MG63 (cell line): ENCODE measurements around the gene LDLRAD4. TPM values are rescaled to one million over a fixed set of nuclear protein-coding genes. Genes with fewer than 3 reads are reported as not detected.

Experiments used
- DNase-seq: peaks from one replicate; pipeline ENCODE4 v3.0.0-alpha.2; 2020
- H3K27me3 ChIP-seq: fragments of 250-450 bp; sonication (Bioruptor Pico); 2 replicates; pipeline ENCODE4 v1.5.1; 2020; ENCODE audit warnings: mild to moderate bottlenecking, moderate library complexity
- H3K36me3 ChIP-seq: fragments of 250-450 bp; sonication (Bioruptor Pico); 2 replicates; pipeline ENCODE4 v1.5.1; 2020; ENCODE audit warnings: mild to moderate bottlenecking, moderate library complexity
- H3K4me3 ChIP-seq: fragments of 250-450 bp; sonication (Bioruptor Pico); 2 replicates; pipeline ENCODE4 v1.5.1; 2020; ENCODE audit warnings: mild to moderate bottlenecking, moderate library complexity
- H3K9me3 ChIP-seq: fragments of 250-450 bp; sonication (Bioruptor Pico); 2 replicates; pipeline ENCODE4 v1.5.1; 2020; ENCODE audit warnings: mild to moderate bottlenecking, moderate library complexity
- total RNA-seq: library from RNA; depleted of rRNA; stranded (reverse); fragments of >200 nt; shearing (Covaris generic); gene quantifications from 2 replicates; pipeline ENCODE4 v1.2.3, GENCODE V29; 2014; ENCODE audit warnings: low replicate concordance

Gene LDLRAD4
- total RNA-seq, 1 experiment from 2014 or later: 0.36 TPM

DNA sequence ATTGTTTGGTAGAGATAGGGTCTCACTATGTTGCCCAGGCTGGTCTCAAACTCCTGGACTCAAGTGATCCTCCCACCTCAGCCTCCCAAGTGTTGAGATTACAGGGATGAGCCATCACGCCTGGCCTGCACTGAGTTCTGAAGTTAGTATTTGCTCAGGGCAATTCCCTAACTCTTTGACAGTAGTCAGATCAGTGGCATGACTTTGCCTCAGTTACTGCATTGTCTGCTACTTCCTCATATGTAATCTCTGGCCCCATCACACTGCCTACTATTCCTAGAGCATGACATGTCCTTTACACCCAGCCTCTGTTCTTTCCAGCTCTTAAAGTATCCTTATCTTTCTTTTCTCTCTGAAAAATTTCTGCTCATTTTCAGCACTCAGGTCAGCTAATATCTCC is 193.5 kb downstream of the LDLRAD4 start:
- DNase-seq: no peak
- H3K27me3 ChIP-seq: no peaks in the 10 kb centered on the region
- no peaks in the 10 kb centered on the region for H3K9me3 ChIP-seq

DNA sequence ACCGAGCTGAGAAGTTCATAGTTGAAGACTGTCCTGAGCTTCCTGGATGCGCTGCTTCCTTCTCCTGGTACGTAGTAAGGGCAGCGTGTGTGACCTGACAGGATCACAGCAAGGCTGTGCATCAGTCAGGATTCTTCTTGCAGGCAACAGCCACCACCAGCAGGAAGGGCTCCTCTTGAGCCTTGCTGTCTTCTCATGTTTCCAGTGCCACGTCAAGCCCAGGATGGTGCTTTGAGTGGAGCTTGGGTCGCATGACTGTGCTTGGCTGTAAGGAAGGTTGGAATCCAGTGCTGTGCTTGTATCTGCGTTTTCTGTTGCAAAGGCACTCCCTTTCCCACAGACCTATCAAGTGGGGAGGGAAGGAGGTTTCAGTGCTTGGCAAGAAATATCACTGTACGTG is 194.3 kb downstream of the LDLRAD4 start:
- H3K27me3 ChIP-seq: no peaks in the 10 kb centered on the region
- DNase-seq: no peak
- H3K4me3 ChIP-seq: no peak overlapping the region
- H3K9me3 ChIP-seq: no peaks in the 10 kb centered on the region
- no peaks in the 10 kb centered on the region for H3K36me3 ChIP-seq

More for the DNA sequence above, 193.5 kb downstream of the LDLRAD4 start:
- Histone ChIP-seq H3K4me3 (no peak overlapping the region), H3K36me3 (no peaks in the 10 kb centered on the region)

DNA sequence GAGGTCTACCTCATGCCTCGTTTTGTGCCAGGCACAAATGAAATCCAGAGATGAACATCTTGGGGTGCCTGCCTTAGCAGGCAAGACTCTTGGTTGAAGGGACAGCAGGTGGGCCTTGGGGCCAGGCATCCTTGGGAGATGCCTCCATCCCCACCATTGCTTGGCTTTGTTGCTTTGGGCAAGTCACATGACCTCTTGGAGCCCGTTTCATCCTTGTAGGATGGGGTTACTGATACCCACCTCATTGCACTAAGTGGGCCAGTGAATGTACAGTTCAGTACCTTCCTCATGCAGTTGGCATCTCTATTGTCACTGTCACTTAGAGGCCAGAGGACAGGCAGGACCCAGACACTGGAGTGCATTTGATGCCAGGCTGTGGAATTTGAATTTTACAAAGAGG is 195.5 kb downstream of the LDLRAD4 start:
- H3K36me3 ChIP-seq: no peaks in the 10 kb centered on the region
- H3K27me3 ChIP-seq: no peaks in the 10 kb centered on the region
- no peaks in the 10 kb centered on the region for H3K9me3 ChIP-seq
- DNase-seq: no peak
- no peak overlapping the region for H3K4me3 ChIP-seq

DNA sequence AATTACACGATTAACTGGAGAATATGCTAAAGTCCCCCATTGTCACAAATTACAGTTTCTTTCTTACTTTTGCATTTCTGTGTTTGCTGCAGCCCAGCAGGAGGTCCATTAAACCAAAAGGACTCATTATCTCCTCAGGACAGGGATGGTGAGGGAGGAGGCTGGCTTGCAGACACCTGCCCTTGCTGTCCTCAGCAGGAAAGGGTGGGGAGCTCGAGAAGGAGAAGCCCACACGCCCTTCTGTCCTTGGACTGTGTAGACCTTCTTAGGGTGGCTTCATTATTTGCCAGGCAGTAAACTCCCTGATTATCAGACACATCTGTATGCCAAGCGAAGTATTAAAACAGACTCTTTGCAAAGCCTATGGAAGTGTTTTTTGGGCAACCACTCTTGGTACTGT is 196.0 kb downstream of the LDLRAD4 start:
- no peaks in the 10 kb centered on the region for H3K36me3 ChIP-seq
- no peak for DNase-seq

DNA sequence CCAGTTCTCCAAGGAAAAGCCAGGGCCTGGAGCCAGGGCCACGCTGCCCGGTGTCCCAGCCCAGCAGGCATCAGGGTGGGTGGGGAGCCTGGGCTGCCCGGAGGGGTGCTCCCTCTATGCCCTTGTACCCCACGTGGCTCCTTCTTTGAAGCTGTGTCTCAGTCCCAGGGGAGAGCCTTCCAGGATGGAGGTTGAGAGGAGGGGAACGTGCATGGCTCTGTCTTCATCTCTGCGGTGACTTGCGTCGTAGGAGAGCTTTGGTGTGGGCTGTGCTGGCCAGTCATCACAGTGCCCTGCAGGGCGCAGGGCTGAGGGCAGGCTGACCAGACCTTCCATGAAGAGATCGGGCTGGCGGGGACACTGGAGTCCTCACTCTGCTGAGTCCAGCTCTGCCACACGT is 197.2 kb downstream of the LDLRAD4 start:
- no peaks in the 10 kb centered on the region for H3K27me3 ChIP-seq
- DNase-seq: no peak
- no peaks in the 10 kb centered on the region for H3K36me3 ChIP-seq
- H3K9me3 ChIP-seq: no peaks in the 10 kb centered on the region
- H3K4me3 ChIP-seq: no peak overlapping the region

More for the DNA sequence above, 196.0 kb downstream of the LDLRAD4 start:
- no peak overlapping the region for H3K4me3 ChIP-seq
- H3K9me3 ChIP-seq: no peaks in the 10 kb centered on the region
- H3K27me3 ChIP-seq: no peaks in the 10 kb centered on the region

DNA sequence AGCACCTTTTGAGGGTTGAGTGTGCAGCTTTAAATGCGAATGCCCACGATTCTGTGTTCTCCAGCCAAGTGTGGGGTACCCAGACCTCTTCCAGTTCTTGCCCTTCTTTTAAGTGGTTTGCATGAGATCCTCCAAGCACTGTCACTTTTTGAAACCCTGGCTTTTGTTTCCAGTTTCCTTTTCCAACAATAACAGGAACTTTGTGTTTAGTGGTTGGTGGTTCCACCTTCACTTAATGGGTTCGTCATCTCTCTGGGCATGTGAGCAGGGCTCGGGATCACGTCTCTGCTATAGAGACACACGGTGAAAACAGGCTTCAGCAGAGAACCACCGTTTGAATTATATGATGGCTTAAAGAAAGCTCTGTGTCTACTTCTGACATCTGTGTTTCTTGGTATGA is 197.6 kb downstream of the LDLRAD4 start:
- H3K4me3 ChIP-seq: no peak overlapping the region
- H3K27me3 ChIP-seq: no peaks in the 10 kb centered on the region
- DNase-seq: peak; percentile 55
- H3K36me3 ChIP-seq: no peaks in the 10 kb centered on the region
- H3K9me3 ChIP-seq: no peaks in the 10 kb centered on the region

DNA sequence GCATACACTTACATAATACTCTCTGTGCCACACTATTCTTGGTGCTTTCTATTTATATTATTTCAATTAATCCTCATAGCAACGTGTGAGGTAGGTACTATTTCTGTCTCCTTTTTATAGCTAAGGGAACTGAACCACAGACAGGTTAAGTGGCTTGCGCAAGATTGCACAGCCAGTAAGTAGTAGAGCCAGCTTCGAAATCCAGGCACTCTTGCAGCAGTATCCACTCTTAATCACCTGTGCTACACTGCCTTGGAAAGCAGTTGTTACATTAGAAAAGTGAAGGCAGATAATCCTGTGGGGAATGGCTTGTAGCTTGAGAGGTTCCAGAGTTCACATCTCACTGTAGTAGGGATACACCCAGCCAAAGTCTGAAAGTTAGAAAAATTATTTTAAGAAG is 198.3 kb downstream of the LDLRAD4 start:
- DNase-seq: no peak
- Histone ChIP-seq H3K9me3 (no peaks in the 10 kb centered on the region), H3K4me3 (no peak overlapping the region), H3K27me3 (no peaks in the 10 kb centered on the region), H3K36me3 (no peaks in the 10 kb centered on the region)

DNA sequence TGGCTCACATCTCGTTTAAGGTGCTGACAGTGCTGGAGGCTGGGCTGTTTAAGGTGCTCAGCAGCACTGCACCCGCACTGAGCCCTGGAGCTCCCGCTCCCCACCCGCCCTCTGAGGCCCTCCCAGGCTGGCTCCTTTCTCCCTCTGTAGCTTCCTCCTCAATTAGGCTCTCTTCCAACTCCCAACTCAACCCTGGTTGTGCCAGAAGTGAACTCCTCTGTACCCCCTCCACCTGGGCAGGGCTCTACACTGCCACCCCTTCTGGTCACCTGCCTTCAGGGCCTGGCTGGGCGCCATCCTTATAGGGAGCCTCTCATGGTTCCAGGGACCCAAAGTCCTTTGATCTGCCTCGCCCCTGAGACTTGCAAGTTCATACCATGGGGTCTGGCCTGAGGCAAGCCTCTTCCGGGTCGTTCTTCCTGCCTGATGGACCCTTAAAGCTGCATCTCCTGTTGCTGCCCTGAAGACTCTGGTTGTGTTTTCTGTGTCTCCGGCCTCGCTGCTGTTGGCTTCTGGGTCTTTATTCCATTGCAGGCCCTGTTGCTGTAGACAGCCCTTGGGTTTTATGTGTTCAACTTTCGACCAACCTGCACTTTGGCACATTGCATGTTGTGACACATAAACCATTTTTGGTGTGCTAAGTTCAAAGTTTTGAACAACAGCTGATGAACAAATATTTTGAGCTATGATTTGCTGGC is 199.6 kb downstream of the LDLRAD4 start:
- Histone ChIP-seq H3K27me3 (no peaks in the 10 kb centered on the region), H3K4me3 (no peak overlapping the region), H3K9me3 (no peaks in the 10 kb centered on the region), H3K36me3 (no peaks in the 10 kb centered on the region)
- no peak for DNase-seq

DNA sequence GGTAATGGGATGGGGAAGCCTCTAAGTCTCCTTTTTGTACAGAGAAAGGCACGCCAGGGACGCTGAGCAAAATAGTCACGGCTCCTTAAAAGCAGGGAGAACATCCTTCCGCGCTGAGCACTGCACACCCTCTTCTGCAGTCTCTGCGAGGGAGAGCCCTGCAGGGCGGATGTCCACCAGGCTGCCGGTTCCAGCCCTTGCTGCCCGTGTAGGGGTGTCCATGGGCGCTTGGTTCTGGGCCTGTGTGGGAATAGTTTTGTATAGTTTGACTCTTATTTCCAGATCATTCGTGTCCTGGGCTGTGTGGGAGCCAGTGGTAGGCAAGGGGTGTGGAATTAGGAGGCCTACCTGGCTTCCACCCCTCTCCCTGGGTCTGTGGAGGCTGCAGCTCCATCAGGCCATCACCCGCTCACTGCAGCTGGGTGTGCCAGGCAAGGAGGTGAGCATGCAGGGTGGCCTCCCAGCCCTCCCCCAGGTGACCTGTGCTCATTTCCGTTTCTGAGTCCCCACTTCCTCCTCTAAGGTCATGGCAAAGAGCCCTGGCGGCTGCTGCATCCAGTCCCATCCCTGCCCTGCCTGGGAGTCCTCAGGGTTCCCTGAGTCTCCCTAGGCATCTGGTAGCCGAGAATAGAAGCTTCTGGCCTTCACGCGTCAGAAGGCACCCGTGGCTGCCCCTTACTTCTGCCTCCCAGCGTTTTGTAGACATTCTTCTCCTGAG is 202.6 kb downstream of the LDLRAD4 start:
- no peaks in the 10 kb centered on the region for H3K9me3 ChIP-seq
- no peaks in the 10 kb centered on the region for H3K36me3 ChIP-seq
- H3K4me3 ChIP-seq: no peak overlapping the region
- H3K27me3 ChIP-seq: no peaks in the 10 kb centered on the region
- DNase-seq: no peak

DNA sequence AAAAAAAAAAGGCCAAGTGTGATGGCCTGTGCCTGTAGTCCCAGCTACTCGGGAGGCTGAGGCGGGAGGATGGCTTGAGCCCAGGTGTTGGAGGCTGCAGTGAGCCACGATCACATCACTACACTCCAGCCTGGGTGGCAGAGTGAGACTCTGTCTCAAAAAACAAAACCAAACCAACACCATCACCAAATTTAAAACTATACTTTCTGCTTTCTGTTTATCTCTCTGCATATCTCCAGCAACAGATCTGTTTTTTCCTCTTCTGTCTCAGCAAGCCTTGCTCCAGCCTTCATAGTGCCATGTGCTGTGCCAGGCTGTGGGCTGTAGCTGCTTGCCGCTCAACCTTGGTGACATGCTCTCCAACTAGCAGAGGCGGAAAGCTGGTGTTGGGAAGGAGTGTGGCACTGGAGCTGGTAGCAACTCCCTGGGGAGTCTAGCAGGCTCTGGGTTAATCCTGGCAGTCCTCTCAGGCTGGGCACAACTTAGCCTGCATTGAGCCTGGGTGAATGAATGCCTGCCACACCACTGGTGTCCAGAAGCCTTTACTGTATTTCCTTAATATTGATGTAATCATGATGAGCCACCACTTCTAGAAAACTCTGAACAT is 204.1 kb downstream of the LDLRAD4 start:
- H3K4me3 ChIP-seq: no peak overlapping the region
- H3K27me3 ChIP-seq: no peaks in the 10 kb centered on the region
- no peaks in the 10 kb centered on the region for H3K9me3 ChIP-seq
- no peaks in the 10 kb centered on the region for H3K36me3 ChIP-seq
- DNase-seq: no peak

DNA sequence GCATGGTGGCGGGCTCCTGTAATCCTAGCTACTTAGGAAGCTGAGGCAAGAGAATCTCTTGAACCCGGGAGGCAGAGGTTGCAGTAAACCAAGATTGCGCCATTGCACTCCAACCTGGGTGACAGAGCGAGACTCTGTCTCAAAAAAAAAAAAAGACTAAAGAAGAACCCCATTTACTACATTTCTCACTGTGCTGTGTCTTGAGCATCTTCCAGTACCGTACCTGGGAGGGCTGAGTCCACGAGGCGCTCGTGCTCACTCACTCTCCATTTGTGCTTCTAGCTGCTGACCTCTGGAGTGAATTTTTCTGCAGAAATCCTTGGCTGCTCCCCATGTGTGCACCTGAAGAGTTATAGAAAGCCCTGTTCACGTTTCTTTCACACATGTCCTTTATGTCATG is 204.8 kb downstream of the LDLRAD4 start:
- Histone ChIP-seq H3K9me3 (no peaks in the 10 kb centered on the region), H3K4me3 (no peak overlapping the region), H3K36me3 (no peaks in the 10 kb centered on the region), H3K27me3 (no peaks in the 10 kb centered on the region)
- DNase-seq: no peak

DNA sequence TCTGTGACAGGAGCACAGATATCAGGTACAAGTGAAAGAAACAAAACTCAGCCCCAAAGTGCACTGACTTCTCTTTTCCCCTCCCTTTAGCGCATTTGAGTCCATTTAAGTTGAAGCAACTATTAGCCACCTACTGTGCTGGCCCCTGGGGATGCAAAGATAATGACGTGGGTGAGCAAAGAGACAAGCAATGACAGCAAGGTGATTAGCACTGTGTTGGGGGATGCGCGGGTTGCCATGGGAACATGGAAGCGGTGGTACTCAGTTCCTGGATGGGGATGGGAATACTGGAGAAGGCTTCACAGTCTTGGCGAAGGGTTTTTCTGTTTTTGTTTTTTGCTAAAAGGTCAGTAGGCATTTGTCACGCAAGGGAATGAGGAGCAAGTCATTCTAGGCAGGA is 205.8 kb downstream of the LDLRAD4 start:
- no peaks in the 10 kb centered on the region for H3K36me3 ChIP-seq
- no peaks in the 10 kb centered on the region for H3K9me3 ChIP-seq
- DNase-seq: no peak
- no peaks in the 10 kb centered on the region for H3K27me3 ChIP-seq
- H3K4me3 ChIP-seq: no peak overlapping the region

DNA sequence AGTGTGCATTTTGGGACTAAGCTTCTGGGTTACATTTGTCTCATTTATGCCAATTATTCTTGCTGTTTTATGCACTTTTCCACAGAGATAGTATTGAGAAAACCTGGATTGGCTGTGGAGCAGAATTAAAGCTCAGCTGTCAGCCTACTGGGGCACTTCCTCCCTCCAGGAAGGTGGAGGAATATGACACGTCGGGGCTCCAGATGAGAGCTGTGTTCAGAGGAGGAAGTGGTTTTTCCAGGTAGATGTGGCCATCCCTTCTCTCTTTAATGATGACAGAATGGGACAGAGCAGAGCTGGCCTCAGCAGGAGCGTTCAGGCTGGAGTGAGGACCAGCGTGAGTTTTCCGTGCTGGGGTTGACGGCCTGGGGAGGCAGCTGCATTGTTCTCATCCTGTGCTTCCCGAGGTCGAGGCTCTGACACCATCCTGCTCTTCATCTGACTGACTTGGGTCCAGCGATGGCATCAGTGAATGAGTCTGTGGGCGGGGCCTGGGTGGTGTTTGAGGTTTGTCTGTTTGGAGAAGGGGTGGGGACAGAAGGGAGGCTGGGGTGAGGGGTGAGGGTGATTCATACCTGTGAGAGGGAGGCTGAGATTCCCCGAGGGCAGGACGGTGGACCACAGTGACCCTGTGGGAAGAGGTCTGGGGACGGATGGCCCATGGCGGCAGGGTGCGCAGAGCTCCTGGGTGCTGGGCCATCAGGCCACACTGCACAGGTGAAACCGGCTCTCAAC is 207.0 kb downstream of the LDLRAD4 start:
- no peaks in the 10 kb centered on the region for H3K9me3 ChIP-seq
- H3K4me3 ChIP-seq: no peak overlapping the region
- H3K27me3 ChIP-seq: no peaks in the 10 kb centered on the region
- no peaks in the 10 kb centered on the region for H3K36me3 ChIP-seq
- no peak for DNase-seq

DNA sequence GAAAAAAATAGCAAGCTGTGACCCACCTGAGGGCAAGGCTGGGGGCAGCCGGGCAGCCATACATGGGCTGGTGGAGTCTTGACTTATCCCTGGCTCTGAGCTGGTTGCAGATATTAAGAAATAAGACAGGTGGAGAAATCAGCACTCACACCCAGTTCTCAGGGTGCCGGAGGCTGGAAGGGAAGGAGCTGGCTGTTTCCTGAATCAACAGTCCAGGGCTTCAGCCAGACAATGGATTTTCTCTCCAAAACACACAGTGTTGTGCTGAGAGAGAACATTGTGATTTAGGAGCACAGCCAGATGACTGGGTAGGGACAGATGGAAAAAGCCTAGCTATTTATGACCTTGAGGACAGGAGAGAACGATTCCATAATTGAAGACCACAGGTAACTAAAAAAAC is 208.8 kb downstream of the LDLRAD4 start:
- no peak overlapping the region for H3K4me3 ChIP-seq
- DNase-seq: no peak
- H3K9me3 ChIP-seq: no peaks in the 10 kb centered on the region
- H3K36me3 ChIP-seq: no peaks in the 10 kb centered on the region
- H3K27me3 ChIP-seq: no peaks in the 10 kb centered on the region

DNA sequence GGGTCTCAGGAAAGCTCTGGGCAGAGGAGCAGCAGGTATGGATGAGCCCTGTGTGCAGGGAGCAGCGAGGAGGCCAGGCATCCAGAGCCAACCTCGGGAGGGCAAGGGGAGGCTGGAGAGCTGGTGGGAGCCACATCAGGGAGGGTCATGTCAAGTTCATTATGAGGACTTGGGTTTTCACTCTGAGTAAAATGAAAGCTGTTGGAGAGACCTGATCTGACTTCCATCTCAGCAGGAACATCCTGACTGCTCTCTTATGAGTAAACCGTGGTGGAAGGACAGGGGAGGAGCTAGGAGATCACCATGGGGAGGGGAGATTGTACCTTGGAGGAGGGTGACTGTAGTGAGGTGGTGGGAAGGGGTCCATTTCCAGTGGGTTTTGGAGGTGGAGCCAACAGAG is 209.8 kb downstream of the LDLRAD4 start:
- Histone ChIP-seq H3K36me3 (no peaks in the 10 kb centered on the region), H3K4me3 (no peak overlapping the region), H3K9me3 (no peaks in the 10 kb centered on the region), H3K27me3 (no peaks in the 10 kb centered on the region)
- DNase-seq: no peak

DNA sequence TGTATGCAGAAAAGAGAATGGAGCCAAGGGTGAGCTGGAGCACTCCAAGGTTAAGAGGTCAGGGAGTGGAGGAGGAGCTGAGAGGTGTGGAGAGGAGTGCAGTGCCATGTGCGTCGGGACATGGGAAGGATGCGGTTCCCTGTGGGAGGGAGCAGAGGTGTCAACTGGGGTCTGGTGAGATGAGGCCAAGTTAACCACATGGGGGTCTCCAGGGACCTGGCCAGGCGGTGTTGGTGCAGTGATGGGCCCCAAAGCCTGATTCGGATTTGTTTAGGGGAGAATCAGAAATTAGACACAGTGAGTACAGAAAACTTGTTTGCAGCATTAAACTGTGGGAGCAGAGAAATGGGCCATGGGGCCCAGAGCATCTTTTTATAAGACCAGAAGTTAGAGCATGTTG is 210.5 kb downstream of the LDLRAD4 start:
- H3K9me3 ChIP-seq: no peaks in the 10 kb centered on the region
- no peaks in the 10 kb centered on the region for H3K36me3 ChIP-seq
- DNase-seq: no peak
- H3K4me3 ChIP-seq: no peak overlapping the region
- no peaks in the 10 kb centered on the region for H3K27me3 ChIP-seq

DNA sequence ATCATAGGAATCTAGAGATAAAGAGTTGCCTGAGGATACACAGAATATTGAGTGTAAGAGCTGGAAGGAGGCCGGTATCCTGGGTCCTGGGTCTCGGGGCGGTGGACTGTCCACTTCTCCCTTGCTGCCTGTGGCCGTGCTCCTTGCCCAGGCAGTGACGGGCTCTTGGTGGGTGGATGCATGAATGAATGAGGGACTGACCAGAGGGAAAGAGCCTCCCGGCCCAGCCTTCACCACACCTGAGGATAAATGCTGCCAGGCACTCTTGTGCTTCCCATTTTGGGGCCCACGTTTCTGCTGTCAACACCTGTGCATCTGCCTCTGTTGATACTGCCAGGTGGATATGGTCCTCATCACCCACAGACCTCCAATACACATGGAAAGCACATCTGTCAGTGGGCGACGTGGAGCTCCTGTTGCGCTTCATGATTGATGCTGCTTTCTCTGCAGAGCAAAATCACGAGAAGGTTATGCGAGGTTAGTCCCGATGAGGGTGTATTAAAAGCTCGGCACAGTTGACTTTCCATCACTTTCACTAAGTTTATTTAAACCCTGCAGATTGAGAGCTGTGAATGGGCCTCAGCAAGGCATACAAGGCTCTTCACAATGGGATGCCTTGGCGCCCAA is 211.4 kb downstream of the LDLRAD4 start:
- DNase-seq: no peak
- H3K27me3 ChIP-seq: no peaks in the 10 kb centered on the region
- no peak overlapping the region for H3K4me3 ChIP-seq
- no peaks in the 10 kb centered on the region for H3K9me3 ChIP-seq
- no peaks in the 10 kb centered on the region for H3K36me3 ChIP-seq
